HL-60 (cell line): ENCODE results near the gene RASIP1.
"Not testable (repeated sequence)": the region's sequence is repeated elsewhere in the genome, so short reads cannot be mapped to it uniquely, and the experiment has no call there.

Experiments used
- CTCF ChIP-seq: IDR thresholded peaks from one replicate; pipeline ENCODE4 v1.5.1; 2011; ENCODE audit warnings: low read length, control low read depth, inconsistent platforms; ENCODE audit not compliant: insufficient read depth
- GABPA ChIP-seq: IDR thresholded peaks from 2 replicates; pipeline ENCODE4 v1.6.1; 2012; ENCODE audit warnings: low read depth
- POLR2AphosphoS5 ChIP-seq: IDR thresholded peaks from 2 replicates; pipeline ENCODE4 v1.6.1; 2012; ENCODE audit warnings: low read depth

- not testable (repeated sequence) for TF ChIP-seq POLR2AphosphoS5, CTCF, GABPA
Measured at GRCh38 chr19:48686637-48687036, 53.8 kb downstream of the RASIP1 start.
